ENCODE data around the gene PRKCA.

Gene PRKCA

GRCh38 chr17:66755944-66756290 is 453.5 kb downstream of the PRKCA start:
- DNase-seq = no peak

GRCh38 chr17:66760324-66760723 is 457.9 kb downstream of the PRKCA start:
- no peak for DNase-seq

- no peak for DNase-seq
Measured at GRCh38 chr17:66762276-66762675, 459.9 kb downstream of the PRKCA start.

- DNase-seq = no peak
Measured at GRCh38 chr17:66763056-66763455, 460.6 kb downstream of the PRKCA start.

GRCh38 chr17:66764506-66764905 is 462.1 kb downstream of the PRKCA start:
- DNase-seq = no peak

GRCh38 chr17:66767154-66767933 is 464.9 kb downstream of the PRKCA start:
- DNase-seq = no peak

GRCh38 chr17:66769911-66770310 is 467.5 kb downstream of the PRKCA start:
- DNase-seq = no peak

GRCh38 chr17:66772148-66772812 is 469.9 kb downstream of the PRKCA start:
- DNase-seq = no peak

GRCh38 chr17:66775271-66775670 is 472.9 kb downstream of the PRKCA start:
- DNase-seq = no peak

GRCh38 chr17:66775881-66776400 is 473.5 kb downstream of the PRKCA start:
- no peak for DNase-seq

- DNase-seq = no peak
Measured at GRCh38 chr17:66776999-66777688, 474.7 kb downstream of the PRKCA start.

- DNase-seq = no peak
Measured at GRCh38 chr17:66777689-66778225, 475.3 kb downstream of the PRKCA start.

GRCh38 chr17:66778531-66779236 is 476.3 kb downstream of the PRKCA start:
- no peak for DNase-seq

GRCh38 chr17:66779237-66779606 is 476.8 kb downstream of the PRKCA start:
- no peak for DNase-seq

- DNase-seq = no peak
Measured at GRCh38 chr17:66781135-66781534, 478.7 kb downstream of the PRKCA start.

GRCh38 chr17:66782851-66783250 is 480.4 kb downstream of the PRKCA start:
- no peak for DNase-seq

GRCh38 chr17:66783656-66784381 is 481.4 kb downstream of the PRKCA start:
- DNase-seq = no peak

GRCh38 chr17:66784621-66785364 is 482.4 kb downstream of the PRKCA start:
- DNase-seq = no peak

- no peak for DNase-seq
Measured at GRCh38 chr17:66786107-66786506, 483.7 kb downstream of the PRKCA start.

GRCh38 chr17:66787914-66788313 is 485.5 kb downstream of the PRKCA start:
- no peak for DNase-seq

GRCh38 chr17:66789093-66789492 is 486.7 kb downstream of the PRKCA start:
- DNase-seq = no peak

Measured in activated CD4-positive, CD25-positive, alpha-beta regulatory T cell (primary cell).